Body of pancreas (tissue), 4 donors: ENCODE results near the gene TMC8.

Experiments used
- CTCF ChIP-seq, 7 experiments: fragments of 450-650 bp in 4 of 7; fragments of 200-600 bp in 3 of 7; sonication (generic) in 3 of 7; IDR thresholded peaks; one replicate each; pipeline ENCODE4 v1.5.1; 2016 to 2019; ENCODE audit warnings: antibody characterized with exemption in 7 of 7
- POLR2A ChIP-seq, 3 donors: fragments of 450-650 bp; IDR thresholded peaks; one replicate each; pipeline ENCODE4 v1.6.1; 2016; ENCODE audit warnings: antibody characterized with exemption in 3 of 3, mild to moderate bottlenecking in 2 of 3

GRCh38 chr17:78101542-78101941, 29.0 kb upstream of the TMC8 start:
- TF ChIP-seq CTCF (IDR thresholded peaks at IDR 0.05) (no peak), POLR2A (IDR thresholded peaks at IDR 0.05) (no peak)
